ENCODE data around the gene MN1. TPM values are rescaled to one million over a fixed set of nuclear protein-coding genes. Genes with fewer than 3 reads are reported as not detected.

Gene MN1
- total RNA-seq, 1 donor, result 55.9 TPM

DNA sequence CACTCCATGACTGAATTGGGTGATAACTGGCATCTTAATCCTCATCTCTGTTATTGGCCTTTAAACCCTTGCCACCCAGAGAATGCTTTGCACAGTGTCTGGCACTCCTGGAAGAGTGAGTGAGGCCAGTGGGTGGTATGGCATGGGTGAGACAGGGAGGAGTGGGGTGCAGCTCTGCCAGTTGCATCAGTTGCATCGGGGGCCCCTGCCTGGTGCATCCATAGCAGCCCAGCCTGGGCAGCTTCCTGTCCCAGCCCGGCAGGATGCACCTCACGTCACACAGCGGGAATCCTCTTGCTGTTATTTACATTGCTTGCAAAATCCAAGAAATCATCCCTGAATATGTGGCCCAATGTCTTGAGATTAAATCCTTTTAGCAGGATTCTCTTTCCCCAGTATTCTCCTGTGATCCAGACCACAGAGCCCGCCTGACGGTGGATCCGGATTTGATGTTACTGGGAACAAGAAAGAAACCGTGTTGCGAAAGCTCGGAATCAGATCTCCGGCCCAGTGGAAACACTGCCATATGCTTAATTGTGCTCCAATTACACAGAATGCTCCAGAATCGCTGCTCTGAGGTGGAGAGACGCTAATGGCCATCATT is 37.6 kb upstream of the MN1 start:
- no peak overlapping the region for H3K4me3 ChIP-seq (ENCODE audit: low read depth, low read length)
- TF ChIP-seq, protein P1, sequence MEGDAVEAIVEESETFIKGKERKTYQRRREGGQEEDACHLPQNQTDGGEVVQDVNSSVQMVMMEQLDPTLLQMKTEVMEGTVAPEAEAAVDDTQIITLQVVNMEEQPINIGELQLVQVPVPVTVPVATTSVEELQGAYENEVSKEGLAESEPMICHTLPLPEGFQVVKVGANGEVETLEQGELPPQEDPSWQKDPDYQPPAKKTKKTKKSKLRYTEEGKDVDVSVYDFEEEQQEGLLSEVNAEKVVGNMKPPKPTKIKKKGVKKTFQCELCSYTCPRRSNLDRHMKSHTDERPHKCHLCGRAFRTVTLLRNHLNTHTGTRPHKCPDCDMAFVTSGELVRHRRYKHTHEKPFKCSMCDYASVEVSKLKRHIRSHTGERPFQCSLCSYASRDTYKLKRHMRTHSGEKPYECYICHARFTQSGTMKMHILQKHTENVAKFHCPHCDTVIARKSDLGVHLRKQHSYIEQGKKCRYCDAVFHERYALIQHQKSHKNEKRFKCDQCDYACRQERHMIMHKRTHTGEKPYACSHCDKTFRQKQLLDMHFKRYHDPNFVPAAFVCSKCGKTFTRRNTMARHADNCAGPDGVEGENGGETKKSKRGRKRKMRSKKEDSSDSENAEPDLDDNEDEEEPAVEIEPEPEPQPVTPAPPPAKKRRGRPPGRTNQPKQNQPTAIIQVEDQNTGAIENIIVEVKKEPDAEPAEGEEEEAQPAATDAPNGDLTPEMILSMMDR (IDR thresholded peaks at IDR 0.05; ENCODE audit: insufficient read depth, low read length), result no peak
- no peak for DNase-seq (ENCODE audit: low read depth)

GRCh38 chr22:27836181-27836580 is 34.6 kb upstream of the MN1 start:
- no peak overlapping the region for H3K4me3 ChIP-seq (ENCODE audit: low read depth, low read length)
- TF ChIP-seq, protein P1 (IDR thresholded peaks at IDR 0.05; ENCODE audit: insufficient read depth, low read length), result no peak
- DNase-seq (ENCODE audit: low read depth), result no peak

- DNase-seq (ENCODE audit: low read depth), result peak; percentile 21
- TF ChIP-seq, protein P1 (IDR thresholded peaks at IDR 0.05; ENCODE audit: insufficient read depth, low read length), result no peak
- no peak overlapping the region for H3K4me3 ChIP-seq (ENCODE audit: low read depth, low read length)
Observed at GRCh38 chr22:27835446-27835845, 33.9 kb upstream of the MN1 start.

DNA sequence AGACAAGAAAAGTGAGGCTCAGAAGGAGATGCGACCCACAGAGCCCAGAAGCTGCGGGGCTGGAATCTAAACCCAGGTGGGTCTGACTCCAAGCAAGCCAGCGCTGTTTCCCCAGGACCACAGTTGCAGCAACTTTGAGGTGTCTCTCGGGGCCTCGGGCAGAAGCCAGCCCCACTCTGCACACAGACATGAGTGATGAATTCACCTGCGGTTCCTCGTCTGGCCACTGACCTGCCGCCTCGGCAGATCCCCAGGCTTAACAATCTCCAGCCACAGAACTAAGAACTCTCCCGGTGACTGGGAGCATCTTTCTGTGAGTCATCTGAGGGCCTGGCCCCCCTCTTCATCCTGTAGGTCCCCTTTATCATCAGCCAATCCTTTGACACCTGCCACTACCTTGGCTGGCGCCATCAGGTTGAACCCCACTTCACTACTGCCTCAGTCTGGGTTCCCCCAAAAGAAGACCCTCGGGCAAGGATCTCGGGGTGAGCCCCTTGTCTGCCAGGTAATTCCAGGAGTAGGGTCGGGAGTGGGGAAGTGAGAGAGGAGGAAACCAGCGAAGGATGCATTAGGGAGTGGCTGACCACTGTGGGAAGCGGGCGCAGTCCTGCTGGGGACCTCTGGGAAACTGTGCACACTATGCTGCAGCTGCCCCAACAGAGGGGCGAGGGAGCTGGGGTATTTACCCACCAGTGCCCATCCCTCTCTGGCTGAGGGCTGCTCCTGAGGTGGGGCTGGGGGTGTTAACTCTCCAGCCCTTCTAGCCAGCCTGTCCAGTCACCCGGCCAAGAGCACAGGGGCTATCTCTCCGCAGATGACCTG is 33.0 kb upstream of the MN1 start:
- H3K4me3 ChIP-seq (ENCODE audit: low read depth, low read length), result no peak overlapping the region
- TF ChIP-seq, protein P1 (IDR thresholded peaks at IDR 0.05; ENCODE audit: insufficient read depth, low read length), result no peak
- DNase-seq (ENCODE audit: low read depth), result no peak

DNA sequence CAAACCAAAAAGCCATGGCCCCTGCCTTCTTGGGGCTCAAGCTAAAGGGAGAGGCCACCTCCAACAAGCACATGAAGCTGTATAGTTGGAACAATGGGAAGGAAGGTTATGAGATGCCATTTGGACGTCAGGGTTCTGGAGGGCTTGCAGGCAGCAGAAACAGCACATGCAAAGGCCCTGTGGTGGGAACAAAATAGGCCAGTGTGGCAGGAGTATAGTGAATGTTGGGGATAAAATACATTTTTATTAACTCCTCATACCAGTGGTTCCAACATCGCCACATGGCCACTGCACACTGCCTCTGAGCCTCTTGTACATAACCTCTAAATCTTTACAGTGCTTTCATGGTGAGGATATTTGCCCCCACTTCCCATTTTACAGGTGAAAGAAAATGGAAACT is 32.2 kb upstream of the MN1 start:
- TF ChIP-seq, protein P1 (IDR thresholded peaks at IDR 0.05; ENCODE audit: insufficient read depth, low read length), result no peak
- no peak for DNase-seq (ENCODE audit: low read depth)

DNA sequence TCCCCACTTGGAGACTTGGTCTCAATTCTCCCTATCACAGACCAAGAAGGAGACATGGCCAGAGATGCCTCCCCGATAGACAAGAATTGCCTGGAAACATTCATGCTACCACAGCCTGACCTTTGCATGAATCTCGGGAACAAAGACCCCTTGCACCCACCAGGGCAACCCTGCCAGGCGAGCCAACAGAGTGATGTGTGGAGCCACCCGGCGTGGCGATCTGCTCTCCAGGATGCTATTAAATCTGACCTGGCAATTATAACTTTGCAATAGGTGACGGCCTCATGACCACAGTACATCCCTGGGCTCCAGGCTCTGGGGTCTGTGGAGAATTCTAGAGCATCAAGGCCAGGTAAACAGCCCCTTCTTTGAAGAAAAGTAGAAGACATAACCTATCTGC is 31.1 kb upstream of the MN1 start:
- no peak overlapping the region for H3K4me3 ChIP-seq (ENCODE audit: low read depth, low read length)
- DNase-seq (ENCODE audit: low read depth), result no peak
- TF ChIP-seq, protein P1 (IDR thresholded peaks at IDR 0.05; ENCODE audit: insufficient read depth, low read length), result no peak

More for the DNA sequence above, 32.2 kb upstream of the MN1 start:
- H3K4me3 ChIP-seq (ENCODE audit: low read depth, low read length), result no peak overlapping the region
